PC-3 (cell line): Measurements from ENCODE around the gene MXI1.

ENCODE experiments used
- CTCF ChIP-seq: fragments of 300-600 bp; sonication (generic); conservative IDR thresholded peaks from 2 replicates; pipeline ENCODE4 v1.5.1; 2017; ENCODE audit warnings: antibody characterized with exemption, low read depth, mild to moderate bottlenecking, low read length
- EZH2 ChIP-seq: fragments of 300-600 bp; sonication (generic); IDR thresholded peaks from one replicate; pipeline ENCODE4 v1.6.1; 2017; ENCODE audit warnings: antibody characterized with exemption, mild to moderate bottlenecking, low read length; ENCODE audit not compliant: unreplicated experiment

DNA sequence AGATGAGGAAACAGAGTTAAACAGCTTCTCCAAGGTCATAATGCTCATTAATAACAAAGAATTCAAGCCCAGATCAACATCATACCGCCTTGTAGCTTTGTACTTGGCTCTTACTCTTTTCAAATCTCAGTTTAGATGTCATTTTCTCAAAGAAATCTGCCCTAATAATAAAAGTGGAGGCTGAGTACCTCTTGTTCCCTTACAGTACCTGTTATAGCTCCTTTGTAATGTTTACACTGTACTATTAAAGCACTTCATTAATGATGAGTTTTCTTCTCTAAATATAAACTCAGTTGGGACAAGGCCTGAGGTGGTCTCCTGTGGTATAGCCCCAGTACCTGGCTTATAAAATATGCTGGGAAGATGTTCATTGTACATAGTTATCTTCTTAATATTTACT, 89.6 kb downstream of the MXI1 start:
- no peak for TF ChIP-seq EZH2
- TF ChIP-seq CTCF, result no peak
